H54 (cell line): ENCODE data around the gene SELENOO.
A peak's percentile ranks its signal among the peaks of the same experiment; 100 is the strongest.

Experiments used
- DNase-seq: peaks from one replicate; pipeline ENCODE4 v3.0.0; 2011; ENCODE audit warnings: low spot score, mixed read lengths; ENCODE audit not compliant: insufficient read length
- FAIRE-seq: peaks from 3 replicates; lab custom pipeline; 2011; peaks lifted over from hg19 to GRCh38; lab: Jason Lieb, UNC
- POLR2A ChIP-seq: IDR thresholded peaks from 2 replicates; pipeline ENCODE4 v1.6.1; 2011; ENCODE audit warnings: low read depth, mild to moderate bottlenecking, low read length

The SELENOO gene

DNA sequence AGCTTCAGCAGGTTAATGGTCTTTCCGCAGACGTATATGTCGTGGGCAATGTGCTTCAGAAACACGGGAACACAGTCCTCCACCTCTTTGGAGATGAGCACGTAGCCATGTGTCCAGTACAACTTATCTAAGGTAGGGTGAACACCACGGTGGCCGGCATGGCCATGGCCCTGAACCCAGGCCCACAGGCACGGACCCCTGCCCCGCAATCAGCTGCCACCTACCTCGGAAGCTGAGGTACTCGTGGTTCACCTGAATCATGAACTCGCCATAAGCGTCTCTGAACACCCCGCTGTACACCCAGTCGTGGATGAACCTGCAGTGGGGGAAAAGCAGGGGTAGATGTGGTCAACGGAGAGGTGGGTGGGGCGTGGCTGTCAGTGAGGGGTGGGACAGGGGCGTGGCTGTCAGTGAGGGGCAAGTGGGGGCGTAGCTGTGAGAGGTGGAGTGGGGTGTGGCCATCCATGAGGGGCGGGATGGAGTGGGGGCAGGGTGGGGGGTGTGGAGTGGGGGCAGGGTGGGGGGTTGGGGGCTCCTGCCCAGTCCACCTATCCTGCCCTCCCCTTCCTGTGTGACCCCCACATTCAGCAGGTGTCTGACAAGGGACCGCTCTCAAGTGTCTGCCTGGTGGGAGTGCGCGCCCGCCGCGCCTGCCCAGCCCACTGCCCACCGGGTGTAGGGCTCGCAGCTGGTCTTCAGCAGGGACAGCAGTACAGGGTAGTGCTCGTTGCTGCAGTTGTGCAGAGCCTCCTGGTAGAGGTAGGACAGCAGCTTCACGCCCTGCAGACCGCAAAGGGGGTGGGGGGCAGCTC is 25.5 kb downstream of the SELENOO start:
- DNase-seq (no peak), FAIRE-seq (no peak)
- TF ChIP-seq POLR2A = no peak

DNA sequence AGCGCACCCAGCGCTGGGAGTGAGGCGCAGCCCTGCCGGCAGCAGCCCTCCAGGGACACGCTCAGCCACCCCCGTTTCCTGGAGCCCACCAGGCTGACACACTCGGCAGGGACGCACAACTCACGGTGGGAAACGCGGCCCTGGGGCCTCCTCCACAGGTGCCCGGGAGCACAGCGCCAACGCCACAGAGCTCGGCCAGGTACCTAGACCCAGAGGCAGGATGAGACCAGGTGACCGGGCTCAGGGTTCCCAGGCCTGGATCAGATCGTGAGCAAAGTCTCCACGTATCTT is 26.0 kb downstream of the SELENOO start:
- TF ChIP-seq POLR2A = no peak
- FAIRE-seq (no peak), DNase-seq (no peak)

DNA sequence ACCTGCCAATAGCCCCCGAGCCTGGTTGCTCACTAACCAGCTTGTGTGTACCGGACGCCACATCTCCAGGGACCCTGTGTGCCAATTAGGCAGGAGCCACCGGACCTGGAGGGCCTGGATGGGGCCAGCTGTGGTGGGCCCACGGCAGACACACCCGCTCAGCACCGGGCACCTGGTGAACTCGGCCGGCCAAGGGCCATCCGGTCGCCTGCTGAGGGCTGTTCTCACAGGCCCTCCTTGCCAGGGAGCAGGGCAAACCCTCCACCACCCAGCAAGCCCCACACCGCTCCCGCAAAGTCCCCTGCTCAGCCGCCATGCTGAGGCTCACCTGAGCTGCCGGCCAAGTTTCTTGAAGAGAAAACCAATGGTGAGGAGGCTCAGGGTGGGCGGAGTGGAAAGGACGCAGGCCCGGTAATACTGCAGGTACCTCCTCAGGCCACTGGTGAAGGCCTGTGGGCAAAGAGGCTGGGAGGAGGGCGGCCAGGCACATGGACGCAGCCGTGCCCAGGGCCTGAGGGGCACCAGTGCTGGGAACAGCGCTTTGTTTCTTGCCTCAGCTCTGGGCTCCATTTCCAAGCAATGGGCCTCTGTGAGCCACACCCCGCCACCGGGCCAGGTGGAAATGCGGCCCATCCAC is 26.9 kb downstream of the SELENOO start:
- DNase-seq (no peak), FAIRE-seq (no peak)
- TF ChIP-seq POLR2A = no peak

DNA sequence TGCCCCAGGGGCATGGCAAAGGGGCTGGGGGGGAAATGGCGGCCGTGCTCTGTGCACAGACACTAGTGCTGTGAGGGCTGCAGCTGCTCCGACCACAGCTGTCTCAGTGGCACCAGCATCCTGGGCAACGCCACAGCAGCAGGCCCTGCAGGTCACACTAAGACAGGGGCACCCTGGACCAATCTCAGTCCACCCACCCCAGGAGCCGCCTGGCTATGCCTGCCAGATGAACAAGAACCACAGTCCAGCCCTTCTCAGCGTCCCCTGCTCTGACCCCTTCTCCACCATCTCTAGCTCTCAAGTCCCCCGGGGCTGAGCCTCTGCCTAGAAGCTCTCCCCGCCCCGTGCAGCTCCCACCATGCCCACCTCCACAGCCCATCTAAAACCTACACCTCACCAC is 27.6 kb downstream of the SELENOO start:
- FAIRE-seq = no peak
- DNase-seq = no peak
- TF ChIP-seq POLR2A = no peak

GRCh38 chr22:50229370-50229769 is 28.6 kb downstream of the SELENOO start:
- DNase-seq = no peak
- FAIRE-seq = no peak
- TF ChIP-seq POLR2A = no peak

- no peak for TF ChIP-seq POLR2A
- no peak for FAIRE-seq
- no peak for DNase-seq
Observed at GRCh38 chr22:50232481-50233151, 31.8 kb downstream of the SELENOO start.

DNA sequence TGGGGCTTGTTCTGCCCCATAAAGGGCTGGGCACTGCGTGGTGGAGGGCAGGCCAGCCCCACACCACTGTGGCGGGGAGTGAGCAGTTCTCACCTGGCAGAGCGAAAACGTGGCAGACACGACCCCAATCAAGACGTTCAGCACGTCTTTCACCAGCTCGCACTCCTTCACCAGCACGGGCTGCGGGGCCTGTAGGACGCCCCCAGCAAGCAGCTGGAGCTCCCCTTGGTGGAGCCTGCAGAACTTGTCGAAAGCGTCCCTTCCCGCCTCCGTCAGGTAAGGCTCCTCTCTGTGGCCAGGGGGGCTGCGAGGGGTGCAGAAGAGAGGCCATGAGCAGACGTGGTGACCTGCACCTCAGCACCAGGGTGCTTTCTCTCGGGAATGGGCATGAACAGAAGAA is 32.4 kb downstream of the SELENOO start:
- no peak for TF ChIP-seq POLR2A
- DNase-seq (no peak), FAIRE-seq (no peak)

DNA sequence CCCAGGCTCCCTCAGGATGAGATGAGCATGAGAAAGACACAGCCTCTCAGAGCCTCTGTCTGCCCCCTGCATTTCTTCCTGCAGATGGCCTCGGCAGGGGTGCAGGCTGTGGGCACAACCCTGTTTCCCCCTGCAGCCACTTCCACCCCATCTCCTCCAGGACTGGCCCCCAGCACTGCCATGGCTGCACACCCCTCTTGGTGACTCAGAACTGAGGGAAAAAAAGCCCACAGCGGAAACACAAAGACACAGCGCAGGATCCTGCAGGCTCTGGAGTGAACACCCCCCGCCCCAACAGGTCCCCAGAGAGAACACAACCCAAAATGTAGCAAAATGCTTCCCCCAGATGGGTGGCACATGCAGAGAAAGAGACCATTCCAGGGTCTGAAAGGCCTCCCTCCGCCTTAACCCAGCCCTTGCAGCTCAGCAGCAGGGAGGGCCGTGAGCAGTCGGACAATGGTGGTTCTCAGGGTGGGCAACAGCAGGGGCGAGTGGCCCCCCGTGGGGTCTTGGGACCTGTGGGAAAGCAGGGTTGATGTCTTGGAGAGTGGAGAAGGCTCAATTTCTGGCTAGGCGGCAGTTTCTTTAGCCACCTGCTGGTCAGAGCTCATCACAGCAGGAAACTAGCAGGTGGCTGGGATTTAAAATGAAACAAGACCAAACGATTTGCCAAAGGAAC is 36.1 kb downstream of the SELENOO start:
- FAIRE-seq (no peak), DNase-seq (no peak)
- no peak for TF ChIP-seq POLR2A

DNA sequence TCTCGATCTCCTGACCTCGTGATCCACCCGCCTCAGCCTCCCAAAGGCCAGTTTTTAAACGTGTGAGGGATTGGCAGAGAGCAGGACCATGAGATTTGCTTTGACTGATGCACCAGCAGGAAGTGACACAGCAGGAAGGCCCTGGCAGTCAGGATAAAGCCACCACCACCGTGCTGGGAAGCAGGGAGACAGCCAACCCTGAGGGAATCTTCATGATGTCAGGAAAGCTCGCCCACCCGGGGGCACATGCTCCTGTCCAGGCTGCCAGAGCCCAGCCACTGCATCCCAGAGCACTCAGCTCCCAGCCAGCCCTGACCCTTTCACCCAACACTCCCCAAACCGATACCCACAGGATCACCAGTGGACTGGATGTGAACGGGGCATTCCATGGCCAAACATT is 37.9 kb downstream of the SELENOO start:
- no peak for TF ChIP-seq POLR2A
- DNase-seq = no peak
- FAIRE-seq = no peak

- DNase-seq (no peak), FAIRE-seq (no peak)
- TF ChIP-seq POLR2A = no peak
Observed at GRCh38 chr22:50242406-50242949, 41.7 kb downstream of the SELENOO start.

DNA sequence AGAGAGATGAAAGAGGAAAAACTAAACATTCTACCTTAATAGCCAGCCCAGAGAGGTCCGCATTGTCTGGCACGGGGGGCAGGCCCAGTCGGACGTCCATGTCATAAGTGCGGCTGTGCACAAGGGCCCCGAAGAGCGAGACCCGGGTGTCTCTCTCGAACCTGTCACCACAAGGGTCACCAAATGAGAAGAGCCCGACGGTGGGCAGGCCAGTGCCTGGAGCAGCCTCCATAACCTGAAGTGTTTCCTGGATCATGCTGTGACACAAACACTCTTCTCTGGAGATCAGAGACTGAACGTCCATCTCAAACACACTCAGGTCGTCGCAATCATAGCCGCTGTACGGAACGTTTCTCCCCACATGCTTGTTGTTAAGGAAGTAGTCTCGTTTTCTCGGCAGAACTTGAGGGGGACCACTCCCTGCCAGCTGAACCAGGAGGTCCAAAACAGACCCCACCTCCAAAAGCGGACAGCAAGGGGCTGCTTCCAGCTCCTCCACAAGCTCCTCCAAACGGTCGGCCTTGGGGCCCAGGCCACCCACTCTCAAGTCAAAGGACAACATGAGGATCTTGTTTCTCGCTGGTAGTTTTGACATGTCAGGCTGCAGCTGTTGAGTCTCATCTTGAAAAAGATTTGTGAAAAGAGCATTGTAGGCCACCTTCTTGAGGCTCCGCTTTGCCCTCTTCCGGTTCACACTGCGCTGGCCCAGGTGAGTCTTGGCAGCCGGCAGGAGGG is 43.0 kb downstream of the SELENOO start:
- FAIRE-seq = no peak
- no peak for DNase-seq
- TF ChIP-seq POLR2A = no peak

DNA sequence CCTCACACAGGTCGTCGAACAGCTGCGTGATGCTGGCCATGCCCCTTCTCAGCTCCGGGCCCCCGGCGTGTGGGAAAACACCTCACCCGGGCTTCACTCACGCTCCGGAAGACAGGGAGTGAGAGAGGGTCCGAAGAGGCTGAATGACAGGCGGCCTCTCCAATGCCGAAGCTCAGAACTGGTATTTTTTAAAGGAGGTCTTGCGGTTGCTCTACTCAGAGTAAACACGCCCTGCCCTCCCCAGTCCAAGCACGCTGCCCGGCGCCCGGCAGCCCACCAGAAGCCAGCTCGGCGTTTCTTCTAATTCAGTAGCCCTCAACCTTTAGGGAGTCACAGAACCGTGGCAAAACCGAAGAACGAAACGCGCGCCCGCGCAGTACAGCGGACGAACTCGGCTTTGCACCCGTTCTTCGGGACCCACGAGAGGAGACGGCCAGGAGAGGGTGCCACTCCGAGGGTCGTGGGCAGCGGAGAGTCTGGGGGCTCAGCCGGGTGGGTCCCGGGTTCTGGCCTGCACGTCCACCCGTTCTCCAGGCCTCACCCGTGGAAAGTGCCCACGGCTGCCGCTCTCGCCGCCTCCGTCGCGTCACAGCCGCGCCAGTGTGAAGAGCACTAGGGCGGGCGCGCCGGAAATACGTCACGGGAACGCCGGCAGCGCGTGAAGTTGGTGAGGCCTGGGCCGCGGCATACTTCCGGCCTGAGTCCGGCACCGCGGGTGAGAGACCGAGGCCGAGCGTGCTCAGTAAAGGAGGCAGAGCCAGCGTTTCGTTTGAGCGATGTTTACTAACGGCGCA is 43.8 kb downstream of the SELENOO start, which contains the start of gene TUBGCP6:
TUBGCP6 (minus strand) TSS at position 604 of the 794 bp plus-strand sequence; CDS start at position 40, 564 bp downstream.
- TF ChIP-seq POLR2A = peak; percentile 65; the same call in 1 of the 2 replicates
- DNase-seq = peak; percentile 86
- no peak for FAIRE-seq
